Measurements from ENCODE around the gene ACOXL.
"Not testable (repeated sequence)": the region's sequence is repeated elsewhere in the genome, so short reads cannot be mapped to it uniquely, and the experiment has no call there.

Gene ACOXL

GRCh38 chr2:111042261-111042660, 309.9 kb downstream of the ACOXL start:
- FAIRE-seq (no peak), DNase-seq (ENCODE audit: insufficient read length, low spot score) (no peak)
- no peak for TF ChIP-seq CTCF (IDR thresholded peaks at IDR 0.05; ENCODE audit: insufficient read depth, missing control alignments)

DNA sequence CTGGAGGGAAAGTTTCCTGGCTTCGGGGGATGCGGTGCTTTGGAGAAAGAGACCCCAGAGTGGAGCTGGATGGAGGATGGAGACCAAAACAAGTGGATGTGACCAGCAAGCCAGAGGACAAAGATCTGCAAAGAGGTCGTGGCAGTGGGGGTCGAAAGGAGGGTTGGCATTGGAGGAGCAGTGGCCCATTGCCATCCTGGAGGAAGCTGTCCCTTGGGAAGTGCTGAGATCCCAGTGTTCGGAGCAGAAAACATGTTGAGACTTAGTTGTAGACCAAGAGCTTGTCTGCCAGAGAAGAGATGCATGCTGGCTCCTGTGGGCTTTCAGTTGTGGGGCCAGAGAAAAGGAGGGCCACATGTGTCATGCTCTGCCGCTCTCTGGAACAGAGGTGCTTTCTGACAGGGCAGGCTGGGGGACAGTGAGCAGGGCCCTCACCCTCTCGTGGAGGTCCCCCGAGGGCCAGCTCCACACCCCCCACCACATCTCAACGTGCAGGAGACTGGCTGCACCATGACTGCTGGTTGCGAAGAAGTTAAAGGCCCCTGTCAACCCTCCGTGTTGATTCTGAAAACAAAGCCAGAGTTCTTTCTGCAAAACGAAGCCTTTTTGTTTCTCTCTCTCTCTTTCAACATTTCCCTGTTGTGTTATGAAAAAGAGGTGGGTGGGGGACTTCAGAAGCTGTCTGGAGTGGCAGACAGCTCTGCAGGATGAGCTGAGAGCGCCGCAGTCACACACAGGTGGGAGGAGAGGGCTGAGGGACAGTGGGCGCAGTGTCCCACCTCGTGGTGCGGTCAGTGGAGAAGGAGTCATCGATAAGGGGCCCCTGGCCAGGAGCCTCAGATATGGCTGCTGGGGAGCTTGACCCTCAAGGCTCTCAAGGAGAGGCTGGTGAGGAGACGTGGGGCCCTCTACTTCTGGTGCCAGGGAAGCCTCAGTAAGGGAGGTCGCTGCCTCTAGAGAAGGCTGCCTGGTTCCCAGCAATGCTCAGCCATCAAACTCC, 310.7 kb downstream of the ACOXL start:
- DNase-seq (ENCODE audit: insufficient read length, low spot score) (no peak), FAIRE-seq (no peak)
- no peak for TF ChIP-seq CTCF (IDR thresholded peaks at IDR 0.05; ENCODE audit: insufficient read depth, missing control alignments)

DNA sequence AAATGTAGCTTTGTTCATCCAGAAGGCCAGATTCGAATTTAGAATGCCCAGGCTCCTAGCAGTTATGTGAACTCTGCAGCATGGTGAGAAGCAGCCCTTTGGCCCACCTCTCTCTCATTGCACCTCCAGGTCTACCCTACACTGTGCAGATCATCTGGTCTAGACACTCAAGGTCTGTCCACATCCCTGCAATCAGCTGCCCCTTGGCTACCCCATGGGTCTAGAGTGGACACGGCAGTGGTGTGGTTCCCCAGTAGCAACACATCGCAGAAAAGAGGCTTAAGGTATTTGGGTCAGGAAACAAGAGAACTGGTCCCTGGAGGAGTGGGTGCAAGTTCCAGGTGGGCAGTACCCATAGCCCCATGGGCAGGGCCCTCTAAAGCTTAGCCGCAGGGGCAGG, 311.7 kb downstream of the ACOXL start:
- no peak for TF ChIP-seq CTCF (IDR thresholded peaks at IDR 0.05; ENCODE audit: insufficient read depth, missing control alignments)
- DNase-seq (ENCODE audit: insufficient read length, low spot score): no peak
- no peak for FAIRE-seq

GRCh38 chr2:111045236-111045635, 312.9 kb downstream of the ACOXL start:
- DNase-seq (ENCODE audit: insufficient read length, low spot score); FAIRE-seq: not testable (repeated sequence)

GRCh38 chr2:111045771-111046444, 313.5 kb downstream of the ACOXL start:
- FAIRE-seq: no peak
- TF ChIP-seq CTCF (IDR thresholded peaks at IDR 0.05; ENCODE audit: insufficient read depth, missing control alignments): no peak

DNA sequence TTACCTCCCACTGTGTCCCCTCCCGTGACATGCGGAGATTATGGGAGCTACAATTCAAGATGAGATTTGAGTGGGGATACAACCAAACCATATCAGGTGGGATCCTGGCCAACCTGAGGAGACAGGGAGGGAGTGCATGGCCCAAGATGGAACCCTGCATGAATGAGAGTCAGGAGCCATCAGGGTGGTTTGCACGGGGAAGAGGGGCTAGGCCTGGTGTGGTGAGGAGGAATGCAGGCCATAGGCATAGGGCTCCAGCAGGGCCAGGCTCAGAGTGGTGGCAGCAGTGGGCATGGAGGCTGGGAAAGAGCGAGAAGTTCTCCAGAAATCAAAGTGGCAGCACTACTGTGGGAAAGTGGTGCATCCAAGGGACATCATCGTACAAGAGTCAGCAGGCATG, 314.3 kb downstream of the ACOXL start:
- FAIRE-seq: no peak
- no peak for TF ChIP-seq CTCF (IDR thresholded peaks at IDR 0.05; ENCODE audit: insufficient read depth, missing control alignments)
- no peak for DNase-seq (ENCODE audit: insufficient read length, low spot score)

More at GRCh38 chr2:111045771-111046444, 313.5 kb downstream of the ACOXL start:
- DNase-seq (ENCODE audit: insufficient read length, low spot score): no peak

DNA sequence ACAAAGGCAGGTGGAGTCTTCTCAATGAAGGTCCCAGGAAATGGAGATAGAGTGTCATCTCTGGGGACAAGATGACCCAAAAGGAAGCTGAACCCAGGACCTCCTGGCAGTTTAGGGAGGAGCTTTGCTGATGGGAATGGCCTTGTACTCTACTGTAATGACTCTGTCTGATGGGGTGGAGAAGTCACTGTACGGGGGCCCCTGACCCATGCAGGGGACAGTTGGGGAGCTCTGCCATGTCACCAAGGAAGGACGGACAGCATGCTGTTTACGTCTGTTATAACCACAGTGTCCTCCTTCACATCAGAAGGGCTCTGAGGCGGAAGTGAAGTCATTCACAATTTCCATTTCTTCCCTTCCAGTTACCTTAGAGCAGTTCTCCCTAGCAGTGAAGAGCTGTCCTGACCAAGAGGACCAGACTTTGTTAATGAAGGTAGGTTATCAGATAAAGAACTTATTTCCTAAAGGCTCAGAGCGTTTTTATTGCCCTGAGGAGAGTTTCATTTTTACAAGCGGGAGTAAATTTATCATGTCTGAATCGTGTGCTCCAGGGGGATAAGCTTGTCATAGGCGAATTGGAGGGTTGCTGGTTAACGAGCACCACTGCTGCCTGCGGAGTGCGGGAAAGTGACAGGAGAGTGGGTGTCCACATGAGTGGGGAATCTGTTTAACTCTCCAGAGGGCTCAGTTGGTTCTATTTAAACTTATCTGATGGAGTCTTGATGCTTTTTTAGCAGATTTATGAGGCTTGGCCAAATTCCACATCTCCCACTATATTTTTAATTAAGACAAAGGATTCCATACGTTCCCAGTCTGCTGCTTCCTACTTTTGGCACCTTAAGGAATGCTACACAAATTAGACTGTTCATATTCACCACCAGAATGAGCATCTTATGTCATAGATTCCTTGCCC, 316.7 kb downstream of the ACOXL start:
- no peak for TF ChIP-seq CTCF (IDR thresholded peaks at IDR 0.05; ENCODE audit: insufficient read depth, missing control alignments)
- DNase-seq (ENCODE audit: insufficient read length, low spot score) (no peak), FAIRE-seq (no peak)
